Spleen (tissue), 11 donors: Measurements from ENCODE around the gene TENT5A. TPM values are rescaled to one million over a fixed set of nuclear protein-coding genes. Genes with fewer than 3 reads are reported as not detected.
A peak's percentile ranks its signal among the peaks of the same experiment; 100 is the strongest.

ENCODE experiments used
- DNase-seq: peaks from one replicate; pipeline ENCODE4 v3.0.0-alpha.2; 2020
- H3K27ac ChIP-seq, 8 donors: fragments of 200-600 bp; sonication (generic) in 7 of 8; 1 replicate in 4 of 8; 2 replicates in 4 of 8; pipeline versions ENCODE4 v1.5.0 to v1.8.0; 2016 to 2021; ENCODE audit warnings: inconsistent platforms in 4 of 8, mild to moderate bottlenecking in 4 of 8, moderate library complexity in 1 of 8
- H3K27me3 ChIP-seq, 7 donors: fragments of 200-600 bp; sonication (generic) in 6 of 7; replicated peaks in 1 of 7; 1 replicate in 4 of 7; 2 replicates in 3 of 7; pipeline versions ENCODE4 v1.5.0 to v1.8.0; 2016 to 2021; ENCODE audit warnings: inconsistent platforms in 3 of 7, mild to moderate bottlenecking in 1 of 7
- H3K36me3 ChIP-seq, 6 donors: fragments of 200-600 bp; sonication (generic) in 5 of 6; 1 replicate in 4 of 6; 2 replicates in 2 of 6; pipeline versions ENCODE4 v1.5.0 to v1.8.0; 2016 to 2021; ENCODE audit warnings: inconsistent platforms in 2 of 6
- H3K4me1 ChIP-seq, 6 donors: fragments of 200-600 bp; sonication (generic) in 5 of 6; 1 replicate in 3 of 6; 2 replicates in 3 of 6; pipeline versions ENCODE4 v1.5.0 to v1.8.0; 2016 to 2021; ENCODE audit warnings: inconsistent platforms in 3 of 6
- H3K4me3 ChIP-seq, 8 donors: fragments of 200-600 bp; sonication (generic) in 7 of 8; 1 replicate in 4 of 8; 2 replicates in 4 of 8; pipeline versions ENCODE4 v1.5.0 to v1.8.0; 2016 to 2021; ENCODE audit warnings: inconsistent platforms in 4 of 8, mild to moderate bottlenecking in 4 of 8, moderate library complexity in 2 of 8
- H3K9me3 ChIP-seq, 8 donors: fragments of 200-600 bp; sonication (generic) in 7 of 8; 1 replicate in 4 of 8; 2 replicates in 4 of 8; pipeline versions ENCODE4 v1.5.0 to v1.8.0; 2016 to 2021; ENCODE audit warnings: inconsistent platforms in 4 of 8
- POLR2A ChIP-seq, 3 donors: fragments of 450-650 bp; IDR thresholded peaks; one replicate each; pipeline ENCODE4 v1.5.1; 2017; ENCODE audit warnings: antibody characterized with exemption in 3 of 3, mild to moderate bottlenecking in 1 of 3
- POLR2AphosphoS5 ChIP-seq, 3 donors: sonication (generic); formaldehyde crosslinking; IDR thresholded peaks; one replicate each; pipeline ENCODE4 v1.5.1; 2017; ENCODE audit warnings: antibody characterized with exemption in 3 of 3
- WGBS, 5 donors: extraction: QIAGEN DNeasy Blood & Tissue Kit in 3 of 5; methylation state at CpG; one replicate each; pipeline versions ENCODE4 v1.1.5 to v1.1.7; 2013 to 2018; 5-methylcytosine and 5-hydroxymethylcytosine counted together
- intact Hi-C: fragments of 100-400 bp; cut with DNase I; formaldehyde crosslinking; loops from one replicate; pipeline ENCODE4 v1.15.0; 2023; ENCODE audit warnings: low total_unique reads
- polyA plus RNA-seq, 3 donors: library from polyadenylated mRNA; stranded (reverse); fragments of 200-250 nt; gene quantifications; one replicate each; pipeline ENCODE4 v1.2.1, GENCODE V29; 2013
- total RNA-seq, 7 donors: library from RNA; depleted of rRNA in 3 of 7; stranded (reverse); fragments of >200 nt in 3 of 7; fragmentation: NEBNext Ultra II Directional in 4 of 7; extraction: Animal tissue kit (Norgen Biotek cat#: 25700) in 4 of 7; gene quantifications; one replicate each; pipeline versions ENCODE4 v1.1.0 to v1.2.1, GENCODE V29; 2016 to 2021
- TF ChIP-seq, protein P1 (sequence below), 11 experiments: fragments of 200-600 bp in 7 of 11; fragments of 450-650 bp in 4 of 11; sonication (generic) in 4 of 11; IDR thresholded peaks in 8 of 11; conservative IDR thresholded peaks in 3 of 11; 1 replicate in 7 of 11; 2 replicates in 4 of 11; pipeline versions ENCODE4 v1.4.0 to v1.8.0; 2016 to 2021; ENCODE audit warnings: antibody characterized with exemption in 11 of 11, inconsistent platforms in 4 of 11, mild to moderate bottlenecking in 1 of 11
- donor health status: healthy with polysubstance abuse.
- donor health status: DM: no; HTN: no; CAD: no; lungs with moderate emphysema.
- donor health status: DM: no; HTN: no; CAD: no.
- donor health status: Bipolar disorder and iron deficiency.
- donor health status: healthy.
- donor health status: DM: no; HTN: no; CAD: no.
- donor health status: DM: yes; HTN: yes; CAD: no.

TENT5A gene
- total and polyA plus RNA-seq, 10 donors = 3.0 to 25.2 (median 15.3) TPM

DNA sequence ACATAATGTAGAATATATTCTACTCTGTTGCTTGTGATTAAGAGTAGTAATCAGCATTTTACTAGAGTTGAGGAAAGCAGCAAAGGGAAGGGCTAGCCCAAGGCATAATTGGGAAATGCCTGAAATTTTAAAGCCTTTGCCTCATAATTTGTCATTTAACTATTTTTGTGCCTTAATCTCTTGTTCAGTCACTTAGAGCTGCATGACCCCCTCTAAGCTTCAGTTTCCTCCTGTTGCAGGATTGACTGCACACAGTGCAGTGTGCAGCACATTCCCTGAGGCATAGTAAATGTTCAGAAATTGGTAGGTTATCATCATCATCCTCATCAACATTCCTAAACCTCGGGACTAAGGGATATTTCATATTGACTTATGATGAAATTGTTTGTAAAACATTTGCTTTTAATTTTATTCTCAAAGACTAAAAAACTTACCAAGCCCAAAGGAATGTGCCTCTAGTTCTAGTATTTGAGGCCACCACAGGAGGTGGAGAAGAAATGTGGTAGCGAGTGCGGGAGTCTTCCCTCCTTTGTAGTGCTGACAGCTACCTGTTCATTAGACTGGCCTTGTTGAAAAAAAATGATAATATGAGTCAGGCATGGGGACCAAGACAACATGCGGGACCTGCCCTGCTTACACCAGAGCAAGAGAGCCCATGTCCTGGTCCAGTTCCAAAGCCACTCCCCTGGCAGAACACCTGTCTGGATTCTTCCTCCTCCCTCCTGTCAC, 14.8 kb upstream of the TENT5A start:
- Histone ChIP-seq H3K36me3 (no peaks in the 10 kb centered on the region), H3K4me1 (peaks cover 0 to 23% (median 10%) of the 10 kb centered on the region in 6 donors), H3K27me3 (peaks cover 0 to 22% (median 0%) of the 10 kb centered on the region in 7 donors), H3K27ac (peak overlapping the region in 1 of 8 donors; percentile 47), H3K9me3 (no peaks in the 10 kb centered on the region), H3K4me3 (no peak overlapping the region)
- DNase-seq = no peak
- 63 to 82% (median 70%) methylated on average over 4 of the region's 4 CpGs for WGBS, 5 donors
- intact Hi-C loops = no loop called here
- TF ChIP-seq POLR2A (IDR thresholded peaks at IDR 0.05) = no peak
- TF ChIP-seq, protein P1, sequence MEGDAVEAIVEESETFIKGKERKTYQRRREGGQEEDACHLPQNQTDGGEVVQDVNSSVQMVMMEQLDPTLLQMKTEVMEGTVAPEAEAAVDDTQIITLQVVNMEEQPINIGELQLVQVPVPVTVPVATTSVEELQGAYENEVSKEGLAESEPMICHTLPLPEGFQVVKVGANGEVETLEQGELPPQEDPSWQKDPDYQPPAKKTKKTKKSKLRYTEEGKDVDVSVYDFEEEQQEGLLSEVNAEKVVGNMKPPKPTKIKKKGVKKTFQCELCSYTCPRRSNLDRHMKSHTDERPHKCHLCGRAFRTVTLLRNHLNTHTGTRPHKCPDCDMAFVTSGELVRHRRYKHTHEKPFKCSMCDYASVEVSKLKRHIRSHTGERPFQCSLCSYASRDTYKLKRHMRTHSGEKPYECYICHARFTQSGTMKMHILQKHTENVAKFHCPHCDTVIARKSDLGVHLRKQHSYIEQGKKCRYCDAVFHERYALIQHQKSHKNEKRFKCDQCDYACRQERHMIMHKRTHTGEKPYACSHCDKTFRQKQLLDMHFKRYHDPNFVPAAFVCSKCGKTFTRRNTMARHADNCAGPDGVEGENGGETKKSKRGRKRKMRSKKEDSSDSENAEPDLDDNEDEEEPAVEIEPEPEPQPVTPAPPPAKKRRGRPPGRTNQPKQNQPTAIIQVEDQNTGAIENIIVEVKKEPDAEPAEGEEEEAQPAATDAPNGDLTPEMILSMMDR (IDR thresholded peaks at IDR 0.05 in 8 of 11, conservative IDR thresholded peaks at IDR 0.05 in 3 of 11) = no peak
- TF ChIP-seq POLR2AphosphoS5 (IDR thresholded peaks at IDR 0.05) = no peak

DNA sequence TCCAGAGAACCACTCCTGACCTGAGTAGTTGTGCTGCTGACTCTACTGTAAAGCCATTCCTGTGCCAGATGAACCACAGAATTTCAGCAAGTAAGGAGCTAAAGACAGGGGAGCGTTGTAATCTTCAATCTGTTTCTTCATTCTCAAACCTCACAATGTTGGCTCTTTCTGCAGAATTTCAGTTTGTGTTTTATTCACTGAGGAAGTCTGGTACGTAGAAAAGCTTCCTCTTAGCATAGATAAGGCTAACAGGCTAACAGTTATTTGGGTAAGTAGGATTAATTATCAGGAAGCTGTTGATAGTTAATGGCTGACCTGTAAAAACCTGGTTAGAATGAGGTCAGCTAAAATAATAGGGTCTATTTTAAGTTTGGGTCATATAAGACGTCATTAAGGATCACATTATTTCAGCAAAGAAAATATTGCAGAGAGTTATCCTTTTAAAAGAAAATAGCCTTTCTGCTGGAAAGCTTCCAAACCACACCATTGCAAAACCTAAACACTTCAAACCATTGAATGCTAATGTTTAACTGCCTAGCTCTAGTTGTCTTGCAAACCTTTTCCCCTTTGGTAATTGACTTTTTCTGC, 14.1 kb upstream of the TENT5A start:
- Histone ChIP-seq H3K4me1 (peaks cover 0 to 23% (median 10%) of the 10 kb centered on the region in 6 donors), H3K4me3 (no peak overlapping the region), H3K27me3 (peaks cover 0 to 22% (median 0%) of the 10 kb centered on the region in 7 donors), H3K27ac (peak overlapping the region in 3 of 8 donors; percentile 33 to 47 (median 45)), H3K9me3 (no peaks in the 10 kb centered on the region), H3K36me3 (no peaks in the 10 kb centered on the region)
- WGBS, 5 donors = 3 to 5% (median 3%) methylated on average over 3 of the region's 3 CpGs
- DNase-seq = no peak
- no peak for TF ChIP-seq POLR2A (IDR thresholded peaks at IDR 0.05)
- TF ChIP-seq, protein P1 (IDR thresholded peaks at IDR 0.05 in 8 of 11, conservative IDR thresholded peaks at IDR 0.05 in 3 of 11) = no peak
- no peak for TF ChIP-seq POLR2AphosphoS5 (IDR thresholded peaks at IDR 0.05)
- intact Hi-C loops = no loop called here

DNA sequence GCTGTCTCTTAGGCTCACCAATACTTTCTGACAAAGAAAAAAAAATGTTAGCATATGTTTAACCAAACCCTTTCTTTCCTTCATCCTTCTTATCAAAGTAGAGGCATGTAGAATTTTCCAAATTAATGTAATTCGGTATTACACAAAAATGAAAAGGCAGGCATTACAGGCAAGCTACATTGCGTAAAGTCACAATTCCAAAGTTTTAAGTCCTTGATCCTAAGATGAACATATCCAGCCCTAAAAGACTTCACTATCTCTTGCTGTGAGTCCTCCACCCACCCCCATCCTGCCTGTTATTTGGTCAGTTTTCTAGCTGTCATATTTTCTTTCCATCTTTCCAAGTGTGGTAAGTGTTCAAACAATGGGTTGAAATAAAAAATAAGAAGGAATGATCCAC, 12.1 kb upstream of the TENT5A start:
- WGBS, 5 donors = 87 to 100% (median 97%) methylated on average over 2 of the region's 2 CpGs
- TF ChIP-seq POLR2AphosphoS5 (IDR thresholded peaks at IDR 0.05) = no peak
- Histone ChIP-seq H3K27me3 (peaks cover 0 to 14% (median 0%) of the 10 kb centered on the region in 7 donors), H3K4me1 (peaks cover 0 to 23% (median 10%) of the 10 kb centered on the region in 6 donors), H3K36me3 (no peaks in the 10 kb centered on the region), H3K9me3 (no peaks in the 10 kb centered on the region), H3K4me3 (no peak overlapping the region), H3K27ac (no peak overlapping the region)
- DNase-seq = no peak
- intact Hi-C loops = no loop called here

DNA sequence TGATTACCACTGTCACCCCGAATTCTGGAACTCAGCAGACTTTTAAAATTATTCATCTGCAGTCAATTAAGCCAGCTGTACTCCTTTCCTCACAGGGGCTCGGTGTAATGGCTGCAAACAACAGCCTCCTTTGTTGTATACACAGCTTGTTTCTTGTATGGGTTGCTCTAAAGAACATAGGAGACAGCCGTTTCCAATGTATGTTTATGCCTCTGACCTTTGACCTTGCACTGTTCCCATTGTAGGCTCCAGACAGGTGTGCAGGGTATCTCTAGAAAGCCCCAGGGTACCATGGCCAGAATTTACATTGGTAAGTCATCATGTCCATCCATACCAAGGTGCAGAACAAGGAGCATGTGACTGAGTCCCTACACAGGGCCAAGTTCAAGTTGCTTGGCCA, 11.5 kb upstream of the TENT5A start:
- Histone ChIP-seq H3K4me3 (no peak overlapping the region), H3K4me1 (peaks cover 0 to 23% (median 10%) of the 10 kb centered on the region in 6 donors), H3K36me3 (no peaks in the 10 kb centered on the region), H3K9me3 (no peaks in the 10 kb centered on the region), H3K27me3 (peaks cover 0 to 12% (median 0%) of the 10 kb centered on the region in 7 donors), H3K27ac (no peak overlapping the region)
- no peak for TF ChIP-seq POLR2AphosphoS5 (IDR thresholded peaks at IDR 0.05)
- TF ChIP-seq, protein P1 (IDR thresholded peaks at IDR 0.05 in 8 of 11, conservative IDR thresholded peaks at IDR 0.05 in 3 of 11) = no peak
- TF ChIP-seq POLR2A (IDR thresholded peaks at IDR 0.05) = no peak
- intact Hi-C loops = no loop called here
- DNase-seq = no peak
- 68 to 78% (median 73%) methylated on average over 3 of the region's 3 CpGs for WGBS, 5 donors
